Skin epidermis (tissue), 12 donors: ENCODE measurements around the gene TNPO1.

Experiments used
- H3K27ac ChIP-seq, 21 experiments: fragments of 200-600 bp; sonication (generic) in 11 of 21; one replicate each; pipeline ENCODE4 v1.5.0; 2020; ENCODE audit warnings: mild to moderate bottlenecking in 3 of 21, inconsistent platforms in 2 of 21, moderate library complexity in 2 of 21
- H3K4me3 ChIP-seq, 7 experiments: fragments of 200-600 bp; sonication (generic) in 2 of 7; one replicate each; pipeline ENCODE4 v1.5.0; 2020; ENCODE audit warnings: inconsistent platforms in 2 of 7, mild to moderate bottlenecking in 2 of 7, moderate library complexity in 1 of 7

Gene TNPO1

DNA sequence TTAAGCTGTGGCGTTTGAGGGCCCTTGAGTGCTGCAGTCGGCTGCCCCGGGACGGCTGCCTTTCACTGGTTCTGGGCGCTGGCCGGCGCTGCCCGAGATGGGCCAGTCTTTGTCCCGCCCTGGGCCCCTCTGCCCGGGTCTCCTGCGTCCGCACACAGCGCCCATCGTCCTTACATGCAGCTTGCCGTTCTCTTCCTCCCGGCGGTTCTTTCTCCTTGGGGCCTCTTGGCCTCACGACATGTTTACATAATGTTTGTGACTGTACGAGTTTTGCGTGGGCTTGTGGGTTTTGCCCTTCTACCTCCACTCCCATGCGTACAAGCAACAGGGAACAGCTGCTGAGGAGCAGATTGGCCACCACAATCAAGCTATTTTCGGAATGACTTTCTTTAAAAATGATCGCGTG, 618 bp downstream of the TNPO1 start:
- H3K27ac ChIP-seq = peak overlapping the region; percentile 70 to 99 (median 95)
- peak overlapping the region; percentile 67 to 94 (median 81) for H3K4me3 ChIP-seq

DNA sequence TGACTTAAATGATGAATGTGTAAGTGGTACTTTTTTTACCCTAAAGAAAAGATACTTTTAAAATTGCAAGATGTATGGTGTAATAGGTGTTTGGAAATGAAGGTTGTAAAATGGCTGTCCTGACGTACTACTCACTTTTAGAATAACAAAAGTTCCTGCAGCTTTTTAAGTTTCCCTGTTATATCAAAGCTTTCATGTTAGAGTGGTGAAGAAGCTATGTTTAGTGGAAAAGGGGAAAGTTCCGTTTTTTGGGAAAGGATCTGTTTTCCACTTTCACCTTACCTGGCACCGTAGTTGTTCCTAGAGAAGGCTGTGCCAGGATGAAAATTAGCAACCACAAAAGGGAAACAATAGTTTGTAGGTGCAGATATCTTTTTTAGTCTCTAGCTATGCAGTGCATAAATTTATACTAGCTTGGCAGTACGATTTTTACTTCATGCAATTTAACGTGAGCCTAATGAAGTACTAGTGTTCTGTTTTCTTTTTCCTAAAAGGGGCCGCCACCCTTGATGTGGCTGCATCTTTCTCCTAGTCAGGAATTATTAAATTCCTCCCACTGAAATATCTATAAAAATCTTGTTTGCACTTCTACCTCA, 1.3 kb downstream of the TNPO1 start:
- Histone ChIP-seq H3K27ac (peak overlapping the region in 17 of 21 experiments; percentile 87 to 99 (median 95)), H3K4me3 (peak overlapping the region; percentile 67 to 94 (median 81))

DNA sequence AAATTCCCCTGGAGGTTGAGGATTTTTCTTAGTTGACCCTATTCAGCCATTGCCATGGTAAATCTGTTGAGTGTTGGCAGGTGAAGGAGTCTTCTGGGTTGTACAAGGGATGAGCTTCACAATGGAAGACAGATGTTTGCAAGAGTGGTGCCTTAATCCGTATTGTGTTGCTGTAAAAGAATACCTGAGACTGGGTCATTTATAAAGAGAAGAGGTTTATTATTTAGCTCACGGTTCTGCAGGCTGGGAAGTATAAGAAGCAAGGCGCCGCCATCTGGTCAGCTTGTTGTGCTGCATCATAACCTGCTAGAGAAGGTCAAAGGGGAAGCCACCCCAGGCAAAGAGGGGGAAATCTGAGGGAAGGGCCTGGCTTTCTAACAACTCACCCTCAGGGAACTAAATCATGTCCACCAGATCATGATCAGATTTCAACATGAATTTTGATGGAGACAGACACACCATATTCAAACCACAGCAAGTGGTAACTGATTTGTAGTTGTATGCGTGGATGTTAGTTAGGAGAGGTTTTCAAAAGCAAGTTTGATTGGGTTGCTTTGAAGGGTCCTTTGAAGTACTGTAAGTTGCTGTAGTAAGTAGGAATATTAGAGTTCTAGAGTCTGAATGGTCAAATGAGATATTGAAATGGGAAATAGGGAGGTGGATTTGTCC, 2.5 kb downstream of the TNPO1 start:
- Histone ChIP-seq H3K27ac (no peak overlapping the region), H3K4me3 (no peak overlapping the region)

DNA sequence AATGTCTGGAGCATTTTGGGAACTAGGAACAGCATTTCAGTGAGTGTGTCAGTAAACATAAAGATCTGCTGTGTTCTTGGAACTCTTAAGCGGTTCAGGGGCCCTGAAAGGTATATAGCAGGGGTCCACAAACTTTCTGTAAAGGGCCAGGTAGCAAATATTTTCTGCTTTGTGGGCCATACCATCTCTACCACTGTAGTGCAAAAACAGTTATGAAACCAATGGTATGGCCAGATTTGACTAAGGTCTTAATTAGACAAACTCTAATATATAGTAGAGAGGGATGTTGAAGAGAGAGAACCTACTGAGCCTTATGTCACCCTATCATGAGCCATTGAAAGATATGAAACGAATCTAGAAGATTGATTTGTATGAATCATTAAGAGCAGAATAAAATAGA, 5.3 kb downstream of the TNPO1 start:
- H3K27ac ChIP-seq = no peak overlapping the region

DNA sequence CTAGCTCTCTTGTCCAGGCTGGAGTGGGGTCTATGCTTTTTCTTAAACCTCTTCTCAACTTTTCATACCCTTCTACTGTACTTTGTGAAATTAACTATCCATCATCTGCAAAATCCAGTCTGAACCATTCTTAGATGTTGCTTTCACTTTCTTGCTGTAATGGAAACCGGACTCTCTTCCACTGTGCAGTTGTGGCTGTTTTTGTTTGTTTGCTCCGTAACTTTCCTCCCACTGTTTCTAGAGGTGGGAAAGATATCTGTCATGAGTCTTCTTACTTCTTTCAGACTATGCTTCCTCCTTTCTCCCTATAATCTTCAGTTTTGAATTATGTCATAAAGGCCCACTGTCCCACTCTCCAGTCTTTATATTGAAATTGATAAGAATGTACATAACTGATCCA, 6.5 kb downstream of the TNPO1 start:
- no peak overlapping the region for H3K27ac ChIP-seq
- H3K4me3 ChIP-seq = no peak overlapping the region

More for the DNA sequence above, 5.3 kb downstream of the TNPO1 start:
- no peak overlapping the region for H3K4me3 ChIP-seq

DNA sequence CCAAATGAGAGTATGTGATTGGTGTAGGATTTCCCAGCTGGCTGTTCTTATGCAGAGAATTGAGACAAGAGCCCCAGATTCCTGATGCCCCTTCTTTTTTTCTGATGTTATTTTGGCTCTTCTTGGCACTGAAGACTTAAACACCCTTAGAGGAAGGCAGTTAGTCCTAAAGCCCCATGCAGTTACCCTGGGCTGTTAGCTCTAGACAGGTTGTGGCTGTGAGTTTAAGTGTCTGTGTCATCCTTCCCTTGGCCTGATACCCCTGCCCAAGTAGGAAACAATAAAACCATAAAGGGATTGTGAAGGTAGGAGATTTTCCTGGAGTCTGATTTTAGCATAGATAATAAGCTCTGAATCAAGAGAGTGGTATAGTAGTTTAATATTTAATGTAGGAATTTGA, 13.2 kb downstream of the TNPO1 start:
- Histone ChIP-seq H3K4me3 (no peak overlapping the region), H3K27ac (no peak overlapping the region)

DNA sequence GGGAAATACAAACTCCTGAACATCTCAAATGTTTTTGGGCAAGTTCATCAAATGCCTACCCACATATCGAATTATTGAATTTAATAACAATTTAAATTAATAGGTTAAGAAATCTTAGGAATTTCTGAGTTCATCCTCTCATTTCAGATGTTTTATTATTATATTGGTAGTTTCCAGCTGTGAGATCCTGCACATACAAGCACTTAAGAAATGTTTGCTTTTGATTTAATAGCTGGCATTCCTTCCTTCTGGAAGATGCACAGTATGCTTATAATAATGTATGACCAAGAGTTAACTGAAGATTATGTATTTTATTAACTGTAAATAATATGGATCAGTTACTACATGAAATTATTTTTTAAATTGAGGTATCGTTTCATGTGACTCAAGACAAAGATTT, 13.9 kb downstream of the TNPO1 start:
- H3K4me3 ChIP-seq = no peak overlapping the region

DNA sequence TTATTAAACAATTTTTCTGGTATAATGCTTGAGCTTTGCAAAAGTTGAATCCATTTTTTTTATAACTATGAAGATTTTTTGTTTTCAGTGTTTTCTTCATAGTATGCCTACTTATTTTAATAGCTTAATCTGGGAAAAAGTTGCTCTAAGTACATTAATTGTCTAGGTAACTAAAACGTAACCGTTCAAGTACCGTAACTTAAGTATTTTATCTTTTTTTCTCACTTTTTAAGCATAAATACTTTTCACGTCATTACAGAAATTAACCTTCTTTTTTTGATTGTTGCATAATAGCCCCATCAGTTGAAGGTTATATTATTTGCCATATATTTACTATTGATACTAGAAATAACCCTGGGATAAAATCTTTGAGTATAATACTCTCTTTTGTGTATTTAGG, 15.2 kb downstream of the TNPO1 start:
- H3K27ac ChIP-seq = no peak overlapping the region
- no peak overlapping the region for H3K4me3 ChIP-seq

More for the DNA sequence above, 13.9 kb downstream of the TNPO1 start:
- no peak overlapping the region for H3K27ac ChIP-seq

DNA sequence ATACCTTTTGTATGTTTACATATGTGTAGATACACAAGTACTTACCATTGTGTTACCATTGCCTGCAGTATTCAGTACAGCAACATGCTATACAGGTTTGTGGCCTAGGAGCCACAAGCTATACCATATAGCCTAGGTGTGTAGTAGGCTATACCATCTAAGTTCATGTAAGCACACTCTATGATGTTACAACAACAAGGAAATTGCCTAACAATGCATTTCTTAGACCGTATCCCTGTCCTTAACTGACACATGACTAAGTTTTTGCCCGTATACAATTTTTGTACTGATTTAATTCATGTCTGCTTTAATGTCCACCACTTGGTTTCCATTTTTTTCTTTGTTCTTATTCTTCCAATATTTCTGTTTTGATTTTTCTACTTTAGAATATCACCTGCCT, 18.5 kb downstream of the TNPO1 start:
- Histone ChIP-seq H3K27ac (no peak overlapping the region), H3K4me3 (no peak overlapping the region)

DNA sequence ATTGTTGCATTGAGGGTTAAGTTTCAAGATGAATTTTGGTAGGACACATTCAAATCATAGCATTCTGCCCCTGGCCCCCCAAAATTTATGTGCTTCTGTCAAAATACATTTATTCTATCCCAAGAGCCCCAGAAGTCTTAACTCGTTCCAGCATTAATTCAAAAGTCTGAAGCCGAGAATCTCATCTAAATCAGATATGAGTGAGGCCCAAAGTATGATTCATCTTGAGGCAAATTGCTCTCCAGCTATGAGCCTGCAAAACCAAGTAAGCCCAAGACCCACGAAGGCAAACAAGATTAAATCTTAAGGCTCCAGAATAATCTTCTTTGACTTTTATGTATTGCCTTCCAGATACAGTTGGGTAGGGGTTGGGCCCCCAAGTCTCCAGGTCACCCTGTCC, 19.2 kb downstream of the TNPO1 start:
- H3K4me3 ChIP-seq = no peak overlapping the region
- no peak overlapping the region for H3K27ac ChIP-seq

DNA sequence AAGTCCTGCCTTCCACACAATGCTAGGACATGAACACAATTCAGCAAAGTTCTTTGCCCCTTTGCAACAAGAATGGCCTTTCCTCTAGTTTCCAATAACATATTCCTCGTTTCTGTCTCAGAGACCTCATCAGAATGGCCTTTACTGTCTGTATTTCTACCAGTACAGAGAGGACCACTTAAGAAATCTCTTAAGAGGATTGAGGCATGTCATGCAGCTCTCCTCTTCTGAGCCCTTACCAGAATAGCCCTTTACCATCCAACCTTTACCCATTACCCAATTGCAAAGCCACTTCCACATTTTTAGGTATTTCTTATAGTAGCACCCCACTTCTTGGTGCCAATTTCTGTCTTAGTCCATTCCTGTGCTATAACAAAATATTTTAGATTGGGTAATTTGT, 20.3 kb downstream of the TNPO1 start:
- Histone ChIP-seq H3K27ac (no peak overlapping the region), H3K4me3 (no peak overlapping the region)

DNA sequence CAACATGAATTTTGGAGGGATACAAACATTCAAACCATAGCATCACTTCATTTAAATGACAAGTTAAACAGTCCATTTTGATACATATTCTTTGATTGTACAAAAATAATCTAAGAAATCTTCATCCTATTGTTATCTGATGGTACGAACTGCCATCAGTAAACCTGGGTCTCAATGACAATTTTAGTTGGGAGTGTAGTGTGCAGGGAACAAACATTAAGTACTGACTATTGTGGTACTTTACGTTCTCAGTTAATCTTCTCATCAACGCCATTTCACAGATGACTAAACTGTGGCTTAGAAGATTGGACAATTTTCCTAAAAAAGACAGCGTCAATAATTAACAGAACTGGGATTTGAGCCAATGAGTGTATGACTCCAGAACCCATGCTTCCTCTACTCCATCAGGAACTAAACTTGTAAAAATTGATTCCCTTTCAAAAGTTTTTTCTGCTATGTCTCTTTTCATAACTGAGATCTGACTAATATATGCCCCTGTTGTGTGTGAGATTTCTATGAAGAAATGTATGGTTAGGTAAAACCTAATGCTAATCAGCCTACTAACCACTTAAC, 21.1 kb downstream of the TNPO1 start:
- Histone ChIP-seq H3K27ac (no peak overlapping the region), H3K4me3 (no peak overlapping the region)

DNA sequence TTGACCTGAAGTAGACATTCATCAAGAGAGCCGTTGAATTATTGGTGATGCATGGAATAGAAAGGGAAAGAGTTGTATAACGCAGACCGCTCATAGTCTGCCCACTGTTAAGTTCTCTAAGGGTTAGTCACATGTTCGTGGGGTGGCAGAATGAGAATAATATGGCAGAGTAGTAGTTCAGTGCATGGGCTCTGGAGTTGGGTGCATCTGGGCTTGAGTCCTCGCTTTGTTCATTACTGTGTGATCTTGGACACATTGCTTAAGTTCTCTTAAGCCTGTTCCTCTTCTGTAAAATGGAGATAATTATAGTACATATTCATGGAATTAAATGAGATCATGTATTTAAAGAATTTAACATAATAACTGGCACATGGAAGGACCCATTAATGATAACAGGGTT, 23.6 kb downstream of the TNPO1 start:
- Histone ChIP-seq H3K27ac (no peak overlapping the region), H3K4me3 (no peak overlapping the region)

DNA sequence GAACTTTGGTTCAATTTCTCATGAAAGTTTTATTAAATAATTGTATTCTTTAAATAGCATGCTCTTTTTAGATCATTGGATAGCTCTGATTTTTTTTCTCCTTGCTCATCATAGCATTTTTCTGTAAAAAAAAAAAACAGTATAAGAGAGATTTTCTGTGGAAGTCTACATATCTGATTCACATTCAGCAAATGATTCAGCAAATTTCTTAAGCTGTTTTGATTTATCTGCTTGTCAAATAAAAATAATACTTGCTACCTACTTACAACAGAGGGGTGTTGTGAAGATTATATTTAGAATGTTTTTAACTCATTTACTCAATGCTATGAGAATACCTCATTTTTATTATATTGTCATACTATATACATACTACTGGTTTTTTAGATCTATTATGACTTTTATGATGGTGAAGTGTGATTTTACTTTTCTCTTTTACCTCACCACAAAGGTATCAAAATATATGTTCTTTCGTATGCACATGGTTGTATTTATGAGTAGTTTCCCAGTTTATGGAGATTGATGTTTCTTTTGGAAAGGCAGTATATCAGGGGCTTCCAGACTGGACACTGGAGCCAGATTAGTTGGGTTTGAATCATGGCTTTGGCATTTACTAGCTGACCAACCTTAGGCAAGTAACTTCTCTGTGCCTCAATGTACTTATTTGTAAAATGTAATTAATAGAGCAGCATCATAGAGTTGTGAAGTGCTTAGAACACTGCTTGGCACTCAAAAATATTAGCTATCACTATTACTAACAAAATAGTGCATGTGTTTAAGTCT, 25.5 kb downstream of the TNPO1 start:
- Histone ChIP-seq H3K4me3 (no peak overlapping the region), H3K27ac (no peak overlapping the region)

DNA sequence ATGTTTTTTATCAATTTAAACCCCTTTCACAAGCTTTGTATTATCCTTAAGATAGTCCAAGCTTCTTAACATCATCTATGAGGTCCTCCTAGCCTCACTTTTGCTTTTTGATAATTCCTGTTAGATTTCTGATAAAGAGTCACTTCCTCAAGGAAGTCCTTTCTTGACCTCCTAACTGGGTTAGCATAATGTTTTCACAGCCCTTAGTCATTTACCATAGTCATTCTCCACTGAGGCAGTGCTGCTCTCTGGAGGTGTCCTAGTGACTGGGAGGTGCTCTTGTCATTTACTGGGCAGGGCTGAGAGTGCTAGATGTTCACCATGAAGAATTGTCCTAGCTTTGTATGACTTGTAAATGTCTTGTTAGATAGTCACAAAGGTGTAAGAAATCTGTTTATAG, 26.4 kb downstream of the TNPO1 start:
- no peak overlapping the region for H3K4me3 ChIP-seq
- no peak overlapping the region for H3K27ac ChIP-seq

DNA sequence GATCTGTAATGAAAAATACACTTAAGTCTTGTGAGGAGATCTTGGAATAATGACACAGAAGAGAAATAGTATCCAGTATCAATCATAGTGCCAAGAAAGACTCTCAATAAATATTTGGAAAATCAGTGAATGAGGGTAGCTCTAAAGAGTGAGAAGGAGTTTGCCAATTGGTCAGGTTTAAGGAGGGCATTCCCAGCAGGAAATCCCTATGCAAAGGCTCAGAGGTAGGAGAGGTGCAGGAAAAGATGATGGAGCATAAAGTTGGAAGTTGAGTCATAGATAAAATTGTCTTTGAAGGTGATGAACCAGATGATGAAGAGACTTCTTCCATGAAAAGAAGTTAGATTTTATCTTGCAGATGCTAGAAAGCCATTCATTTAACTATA, 27.8 kb downstream of the TNPO1 start:
- Histone ChIP-seq H3K27ac (no peak overlapping the region), H3K4me3 (no peak overlapping the region)

DNA sequence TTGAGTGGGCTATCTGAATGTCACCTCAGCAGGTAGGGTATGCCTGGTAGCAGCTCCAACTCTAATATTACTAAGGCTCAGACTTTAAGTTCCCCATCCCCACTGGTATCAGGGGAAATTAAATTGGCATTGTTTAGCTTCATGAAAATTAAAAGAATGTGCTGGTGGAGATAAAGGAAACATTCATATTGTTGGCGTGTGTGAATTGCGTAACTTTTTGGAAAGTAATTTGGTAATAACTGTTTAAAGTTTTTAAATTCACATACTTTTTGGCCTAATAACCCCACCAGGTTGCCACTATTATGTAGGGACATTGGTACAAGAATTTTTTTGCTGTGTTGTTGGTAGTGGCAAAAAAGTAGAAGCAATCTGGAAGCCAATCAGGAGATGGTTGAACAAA, 29.4 kb downstream of the TNPO1 start:
- Histone ChIP-seq H3K27ac (no peak overlapping the region), H3K4me3 (no peak overlapping the region)

DNA sequence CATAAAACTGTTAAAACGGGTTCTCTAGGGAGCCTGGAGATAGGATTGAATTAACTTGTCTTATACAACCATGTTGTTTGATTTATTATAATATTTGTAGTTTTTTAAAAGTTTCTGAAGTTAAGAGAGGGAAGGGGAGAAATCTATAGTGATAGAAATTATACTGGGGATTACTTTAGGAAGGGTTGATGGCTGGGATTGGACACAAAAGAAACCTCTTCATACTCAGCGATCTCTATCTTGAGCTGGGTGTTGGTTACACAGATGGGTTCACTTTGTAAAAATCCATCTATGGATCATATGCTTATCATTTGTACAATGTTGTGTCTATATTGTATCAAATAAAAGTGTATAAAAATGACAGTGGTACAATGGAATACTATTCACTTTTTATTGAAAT, 30.0 kb downstream of the TNPO1 start:
- Histone ChIP-seq H3K4me3 (no peak overlapping the region), H3K27ac (no peak overlapping the region)

DNA sequence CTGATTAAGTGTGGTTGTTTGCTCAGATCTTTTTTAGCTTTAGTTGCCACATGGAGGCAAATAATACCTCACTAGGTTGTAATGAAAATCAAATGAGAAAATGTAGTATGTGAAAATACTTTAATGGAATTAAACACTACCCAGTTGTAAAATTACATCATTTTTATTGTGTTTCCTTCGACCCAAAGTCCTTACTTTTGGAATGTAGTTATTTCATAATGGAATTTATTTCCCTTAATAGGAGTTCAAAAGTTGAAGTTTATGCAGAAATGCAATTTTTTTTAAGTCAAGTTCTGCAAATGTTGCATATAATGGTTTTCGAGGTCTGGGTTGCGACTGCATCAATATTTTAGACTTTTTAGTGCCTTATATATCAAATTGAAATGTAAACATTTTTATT, 31.0 kb downstream of the TNPO1 start:
- Histone ChIP-seq H3K27ac (peak overlapping the region in 2 of 21 experiments; percentile 90 to 96), H3K4me3 (peak overlapping the region in 5 of 7 experiments; percentile 70 to 86 (median 81))

DNA sequence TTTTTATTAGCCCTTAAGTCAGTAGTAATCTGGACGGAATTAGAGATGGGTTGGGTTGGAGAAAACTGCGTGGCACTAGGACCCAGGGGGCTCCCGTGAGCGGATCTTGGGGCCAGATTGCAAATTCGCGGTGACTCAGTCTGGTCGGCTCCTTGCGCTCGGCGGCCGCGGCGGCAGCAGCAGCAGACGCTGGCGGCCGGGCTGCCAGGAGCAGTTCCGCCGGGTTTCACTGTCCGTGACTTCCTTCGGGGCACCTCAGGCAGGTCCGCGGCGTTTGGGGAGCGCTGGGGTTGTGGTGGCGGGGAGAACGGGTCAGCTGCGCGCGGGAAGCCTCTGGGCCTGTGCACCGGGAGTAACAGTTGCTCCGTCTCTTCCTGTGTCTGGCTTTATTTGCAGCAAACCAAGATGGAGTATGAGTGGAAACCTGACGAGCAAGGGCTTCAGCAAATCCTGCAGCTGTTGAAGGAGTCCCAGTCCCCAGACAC, 31.6 kb downstream of the TNPO1 start:
- Histone ChIP-seq H3K4me3 (peak overlapping the region; percentile 69 to 88 (median 81)), H3K27ac (peak overlapping the region; percentile 35 to 97 (median 92))
